ENCODE measurements around the gene S100A5.
"Not testable (repeated sequence)": the region's sequence is repeated elsewhere in the genome, so short reads cannot be mapped to it uniquely, and the experiment has no call there.

S100A5 gene

GRCh38 chr1:153540394-153541361 lies at the start of gene S100A5:
S100A5 (minus strand) TSS chr1:153540934; CDS start chr1:153540191, 743 bp downstream.
- no peak for DNase-seq
- Histone ChIP-seq H3K4me1 (ENCODE audit: low read length) (peaks cover 15% of the 10 kb centered on the region; the same call in 1 of the 2 replicates), H3K79me2 (ENCODE audit: low read length) (no peaks in the 10 kb centered on the region), H3K36me3 (replicated peaks; ENCODE audit: insufficient read depth, low read length) (no peaks in the 10 kb centered on the region), H4K20me1 (ENCODE audit: insufficient read depth, low read length) (no peaks in the 10 kb centered on the region), H3K9ac (ENCODE audit: low read length) (no peak within 1 kb of the TSS), H3K27ac (ENCODE audit: low read length) (no peak within 1 kb of the TSS), H3K9me3 (replicated peaks; ENCODE audit: insufficient read depth, low read length) (no peaks in the 10 kb centered on the region), H3K27me3 (replicated peaks; ENCODE audit: insufficient read depth, low read length) (no peaks in the 10 kb centered on the region), H3K4me2 (ENCODE audit: low read depth, low read length) (no peak within 1 kb of the TSS), H3K4me3 (ENCODE audit: low read length) (no peak within 1 kb of the TSS), H3K9me2 (replicated peaks; ENCODE audit: insufficient read depth, low read length) (no peaks in the 10 kb centered on the region), H3F3A (ENCODE audit: insufficient read depth, low read length) (no peaks in the 10 kb centered on the region), H2AFZ (ENCODE audit: low read length) (no peak within 1 kb of the TSS)
- no peak for TF ChIP-seq EZH2 (optimal IDR thresholded peaks at IDR 0.05; ENCODE audit: low read depth, low read length)
- no peak for TF ChIP-seq CTCF (IDR thresholded peaks at IDR 0.05; ENCODE audit: low read length)
- TF ChIP-seq EZH2phosphoT487 (IDR thresholded peaks at IDR 0.05; ENCODE audit: low read length) = no peak

- TF ChIP-seq EZH2 (optimal IDR thresholded peaks at IDR 0.05; ENCODE audit: low read depth, low read length) (no peak), CTCF (IDR thresholded peaks at IDR 0.05; ENCODE audit: low read length) (no peak), EZH2phosphoT487 (IDR thresholded peaks at IDR 0.05; ENCODE audit: low read length) (no peak)
- H3K4me2 ChIP-seq (ENCODE audit: low read depth, low read length) = no peak overlapping the region
- H3K9me3 ChIP-seq (replicated peaks; ENCODE audit: insufficient read depth, low read length) = no peaks in the 10 kb centered on the region
These were observed 47.7 kb upstream of the S100A5 start for GRCh38 chr1:153588482-153588881.

DNA sequence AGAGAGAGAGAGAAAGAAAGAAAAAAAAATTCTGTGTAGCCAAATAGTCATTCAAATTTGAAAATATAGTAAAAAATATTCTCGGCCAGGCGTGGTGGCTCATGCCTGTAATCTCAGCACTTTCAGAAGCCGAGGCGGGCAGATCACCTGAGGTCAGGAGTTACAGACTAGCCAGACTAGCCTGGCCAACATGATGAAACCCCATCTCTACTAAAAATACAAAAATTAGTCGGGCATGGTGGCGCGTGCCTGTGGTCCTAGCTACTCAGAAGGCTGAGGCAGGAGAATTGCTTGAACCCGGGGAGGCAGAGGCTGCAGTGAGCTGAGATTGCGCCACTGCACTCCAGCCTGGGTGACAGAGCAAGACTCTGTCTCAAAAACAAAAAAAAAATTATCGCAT lies 47.3 kb upstream of the S100A5 start:
- not testable (repeated sequence) for H3K9ac ChIP-seq (ENCODE audit: low read length); H3K27ac ChIP-seq (ENCODE audit: low read length); H3K27me3 ChIP-seq (replicated peaks; ENCODE audit: insufficient read depth, low read length); H3K36me3 ChIP-seq (replicated peaks; ENCODE audit: insufficient read depth, low read length); H3K9me3 ChIP-seq (replicated peaks; ENCODE audit: insufficient read depth, low read length); H4K20me1 ChIP-seq (ENCODE audit: insufficient read depth, low read length); H2AFZ ChIP-seq (ENCODE audit: low read length); H3K79me2 ChIP-seq (ENCODE audit: low read length); H3K9me2 ChIP-seq (replicated peaks; ENCODE audit: insufficient read depth, low read length); H3K4me3 ChIP-seq (ENCODE audit: low read length); H3K4me2 ChIP-seq (ENCODE audit: low read depth, low read length); H3K4me1 ChIP-seq (ENCODE audit: low read length); DNase-seq; H3F3A ChIP-seq (ENCODE audit: insufficient read depth, low read length)

More at GRCh38 chr1:153588482-153588881, 47.7 kb upstream of the S100A5 start:
- no peak overlapping the region for H3K27ac ChIP-seq (ENCODE audit: low read length)
- H3K79me2 ChIP-seq (ENCODE audit: low read length) = no peaks in the 10 kb centered on the region
- H4K20me1 ChIP-seq (ENCODE audit: insufficient read depth, low read length) = no peaks in the 10 kb centered on the region
- no peak overlapping the region for H2AFZ ChIP-seq (ENCODE audit: low read length)
- H3F3A ChIP-seq (ENCODE audit: insufficient read depth, low read length) = no peaks in the 10 kb centered on the region
- no peaks in the 10 kb centered on the region for H3K27me3 ChIP-seq (replicated peaks; ENCODE audit: insufficient read depth, low read length)
- no peaks in the 10 kb centered on the region for H3K36me3 ChIP-seq (replicated peaks; ENCODE audit: insufficient read depth, low read length)
- no peaks in the 10 kb centered on the region for H3K4me1 ChIP-seq (ENCODE audit: low read length)
- H3K4me3 ChIP-seq (ENCODE audit: low read length) = no peak overlapping the region
- H3K9ac ChIP-seq (ENCODE audit: low read length) = no peak overlapping the region
- no peak for DNase-seq
- H3K9me2 ChIP-seq (replicated peaks; ENCODE audit: insufficient read depth, low read length) = no peaks in the 10 kb centered on the region

GRCh38 chr1:153587314-153587713 lies 46.6 kb upstream of the S100A5 start:
- no peak for DNase-seq
- H3K36me3 ChIP-seq (replicated peaks; ENCODE audit: insufficient read depth, low read length) = no peaks in the 10 kb centered on the region
- no peak overlapping the region for H3K27ac ChIP-seq (ENCODE audit: low read length)
- no peak overlapping the region for H2AFZ ChIP-seq (ENCODE audit: low read length)
- TF ChIP-seq EZH2phosphoT487 (IDR thresholded peaks at IDR 0.05; ENCODE audit: low read length) (no peak), EZH2 (optimal IDR thresholded peaks at IDR 0.05; ENCODE audit: low read depth, low read length) (no peak), CTCF (IDR thresholded peaks at IDR 0.05; ENCODE audit: low read length) (no peak)
- H3K27me3 ChIP-seq (replicated peaks; ENCODE audit: insufficient read depth, low read length) = no peaks in the 10 kb centered on the region
- H3K79me2 ChIP-seq (ENCODE audit: low read length) = no peaks in the 10 kb centered on the region
- H3K4me2 ChIP-seq (ENCODE audit: low read depth, low read length) = no peak overlapping the region
- no peaks in the 10 kb centered on the region for H4K20me1 ChIP-seq (ENCODE audit: insufficient read depth, low read length)
- no peaks in the 10 kb centered on the region for H3F3A ChIP-seq (ENCODE audit: insufficient read depth, low read length)
- H3K9ac ChIP-seq (ENCODE audit: low read length) = no peak overlapping the region
- H3K4me1 ChIP-seq (ENCODE audit: low read length) = no peaks in the 10 kb centered on the region
- no peaks in the 10 kb centered on the region for H3K9me2 ChIP-seq (replicated peaks; ENCODE audit: insufficient read depth, low read length)
- H3K9me3 ChIP-seq (replicated peaks; ENCODE audit: insufficient read depth, low read length) = no peaks in the 10 kb centered on the region
- no peak overlapping the region for H3K4me3 ChIP-seq (ENCODE audit: low read length)

All from MM.1S (cell line).